ENCODE data around the gene FBXO38.

- no peak for TF ChIP-seq CTCF (IDR thresholded peaks at IDR 0.05)
- no peak for TF ChIP-seq EZH2 (IDR thresholded peaks at IDR 0.05; ENCODE audit: borderline replicate concordance, insufficient read depth, low read depth, low read length, poor library complexity, severe bottlenecking)
These were observed 601 bp downstream of the FBXO38 start for GRCh38 chr5:148384380-148384737.
